HepG2 (cell line): ENCODE measurements around the gene TRAF3. TPM values are rescaled to one million over a fixed set of nuclear protein-coding genes. Genes with fewer than 3 reads are reported as not detected.

Experiments used
- ATAC-seq: fragments of 200-7000 bp; cut with Tn5 transposase; 3 replicates; pipeline ENCODE4 v1.9.1; 2020; ENCODE audit warnings: mild to moderate bottlenecking, moderate library complexity
- BruUV-seq: library from RNA; stranded (reverse); fragments of 400-500 nt; replicated peaks from 2 replicates; lab custom pipeline; 2021; lab: Mats Ljungman, UMichigan
- CTCF ChIA-PET: fragments of 300-600 bp; formaldehyde crosslinking; extraction: SDS; loops from one replicate; lab custom pipeline; 2021; ENCODE audit warnings: low total read pairs, inconsistent platforms, low intra/inter-chr PET ratio; lab: Yijun Ruan, JAX
- POLR2A ChIA-PET: fragments of 350-600 bp; sonication (Branson Sonifier 250); formaldehyde crosslinking; loops from one replicate; lab custom pipeline; 2020; ENCODE audit warnings: antibody characterized with exemption, inconsistent platforms; lab: Yijun Ruan, JAX
- DNase-seq: peaks from one replicate; pipeline ENCODE4 v3.0.0-alpha.2; 2015; ENCODE audit warnings: low spot score
- FAIRE-seq: peaks from 3 replicates; lab custom pipeline; 2011; peaks lifted over from hg19 to GRCh38; lab: Jason Lieb, UNC
- H2AFZ ChIP-seq: one replicate; pipeline ENCODE4 v1.6.1; 2011; ENCODE audit warnings: low read length, inconsistent platforms
- H3K27ac ChIP-seq: fragments of 300-600 bp; 3 replicates; pipeline ENCODE4 v1.8.0; 2011; ENCODE audit warnings: mixed run types, mild to moderate bottlenecking, mixed read lengths, low read length, inconsistent platforms; ENCODE audit not compliant: insufficient read depth; ENCODE audit errors: extremely low read length
- H3K27me3 ChIP-seq, 2 experiments: fragments of 200-600 bp in 1 of 2; 2 replicates in 1 of 2; 3 replicates in 1 of 2; pipeline versions ENCODE4 v1.6.0 to v1.8.0; 2011; ENCODE audit warnings: low read length in 2 of 2, mild to moderate bottlenecking in 2 of 2, moderate library complexity in 2 of 2, inconsistent platforms in 1 of 2; ENCODE audit not compliant: insufficient read depth in 2 of 2, control insufficient read depth in 1 of 2
- H3K36me3 ChIP-seq, 2 experiments: fragments of 200-600 bp in 1 of 2; replicated peaks in 1 of 2; 2 replicates in 1 of 2; 3 replicates in 1 of 2; pipeline versions ENCODE4 v1.5.1 to v1.8.0; 2011; ENCODE audit warnings: low read length in 2 of 2, inconsistent platforms in 1 of 2; ENCODE audit not compliant: insufficient read depth in 2 of 2, control insufficient read depth in 1 of 2
- H3K4me1 ChIP-seq: 2 replicates; pipeline ENCODE4 v1.5.1; 2012; ENCODE audit warnings: low read length, inconsistent platforms; ENCODE audit not compliant: insufficient read depth
- H3K4me2 ChIP-seq: 2 replicates; pipeline ENCODE4 v1.6.0; 2011; ENCODE audit warnings: low read depth, low read length, inconsistent platforms
- H3K4me3 ChIP-seq, 3 experiments: fragments of 200-600 bp in 1 of 3; sonication (generic), shearing (Covaris generic) in 1 of 3; replicated peaks in 1 of 3; 2 replicates each; pipeline ENCODE4 v1.5.1; 2011 to 2016; ENCODE audit warnings: low read length in 3 of 3, inconsistent platforms in 2 of 3, low read depth in 2 of 3, mild to moderate bottlenecking in 2 of 3, control low read depth in 1 of 3, mixed read lengths in 1 of 3; ENCODE audit not compliant: insufficient read depth in 1 of 3
- H3K79me2 ChIP-seq: one replicate; pipeline ENCODE4 v1.6.1; 2011; ENCODE audit warnings: low read length, inconsistent platforms; ENCODE audit not compliant: insufficient read depth
- H3K9ac ChIP-seq: 2 replicates; pipeline ENCODE4 v1.6.0; 2011; ENCODE audit warnings: mild to moderate bottlenecking, low read depth, low read length, inconsistent platforms; ENCODE audit not compliant: insufficient read depth
- H3K9me3 ChIP-seq: 2 replicates; pipeline ENCODE4 v1.5.1; 2012; ENCODE audit warnings: mild to moderate bottlenecking, low read length
- H4K20me1 ChIP-seq: 2 replicates; pipeline ENCODE4 v1.6.0; 2011; ENCODE audit warnings: inconsistent platforms, mild to moderate bottlenecking, low read length, moderate library complexity; ENCODE audit not compliant: insufficient read depth
- AHR ChIP-seq: IDR thresholded peaks from 2 replicates; pipeline ENCODE4 v1.6.1; 2018; ENCODE audit warnings: missing genetic modification reagents, missing compliant biosample characterization
- SMC3 ChIP-seq: IDR thresholded peaks from 2 replicates; pipeline ENCODE4 v1.6.1; 2011; ENCODE audit warnings: low read length, improper control_type of control experiment
- STAG1 ChIP-seq: sonication (generic); formaldehyde crosslinking; IDR thresholded peaks from 2 replicates; pipeline ENCODE4 v1.4.0; 2020; ENCODE audit warnings: missing genetic modification reagents
- TEAD3 ChIP-seq: optimal IDR thresholded peaks from 2 replicates; pipeline ENCODE3; 2016; ENCODE audit warnings: borderline replicate concordance
- ZC3H4 ChIP-seq: sonication (generic); formaldehyde crosslinking; IDR thresholded peaks from 2 replicates; pipeline ENCODE4 v1.4.0; 2020; ENCODE audit warnings: missing genetic modification reagents, borderline replicate concordance
- ZNF331 ChIP-seq: sonication (generic); formaldehyde crosslinking; IDR thresholded peaks from 2 replicates; pipeline ENCODE4 v1.4.0; 2020; ENCODE audit warnings: missing genetic modification reagents
- ZNF879 ChIP-seq: sonication (generic); formaldehyde crosslinking; IDR thresholded peaks from 2 replicates; pipeline ENCODE4 v1.8.1; 2023; ENCODE audit warnings: missing genetic modification reagents
- WGBS: methylation state at CpG from one replicate; pipeline ENCODE4 v1.1.6; 2017; ENCODE audit warnings: low lambda C conversion rate; 5-methylcytosine and 5-hydroxymethylcytosine counted together
- in situ Hi-C: cut with HindIII; loops from 2 replicates; pipeline ENCODE4 v1.10.0; 2017; ENCODE audit warnings: low pct_unique_long_range_greater_than_20kb; ENCODE audit not compliant: extremely low pct_ligation_motif_present
- intact Hi-C: fragments of 100-400 bp; cut with micrococcal nuclease; formaldehyde crosslinking; loops from one replicate; pipeline ENCODE4 v1.10.0; 2022; ENCODE audit not compliant: unreplicated experiment
- polyA plus RNA-seq, 8 experiments: library from polyadenylated mRNA; depleted of rRNA in 3 of 8; stranded (reverse) in 7 of 8; unstranded in 1 of 8; fragments of >200 nt; fragmentation: Illumina TruSeq in 4 of 8; extraction: Trizol in 4 of 8; gene quantifications; 2 replicates each; pipeline versions ENCODE4 v1.2.1 to v1.2.3, GENCODE V29; 2011 to 2016; ENCODE audit warnings: low read depth in 4 of 8, missing spikeins in 1 of 8, mixed read lengths in 1 of 8; ENCODE audit not compliant: insufficient read depth in 1 of 8
- total RNA-seq, 5 experiments: library from RNA; depleted of rRNA; stranded (reverse); fragments of >200 nt; fragmentation: Illumina TruSeq; extraction: Trizol; gene quantifications; 2 replicates each; pipeline ENCODE4 v1.2.3, GENCODE V29; 2016; ENCODE audit warnings: low read depth in 1 of 5
- TF ChIP-seq, protein P1 (sequence below): sonication (generic); formaldehyde crosslinking; IDR thresholded peaks from 2 replicates; pipeline ENCODE4 v1.5.0; 2020; ENCODE audit warnings: mild to moderate bottlenecking, missing genetic modification reagents, moderate library complexity
- TF ChIP-seq, protein P2 (sequence below): sonication (generic); formaldehyde crosslinking; IDR thresholded peaks from 2 replicates; pipeline ENCODE4 v1.5.0; 2020; ENCODE audit warnings: mild to moderate bottlenecking, missing genetic modification reagents
- TF ChIP-seq, protein P3 (sequence below): IDR thresholded peaks from 2 replicates; pipeline ENCODE4 v1.6.1; 2016; ENCODE audit warnings: low read depth, missing genetic modification reagents, missing compliant biosample characterization

The TRAF3 gene
- total and polyA plus RNA-seq, 2 of the 13 experiments (the other 11 are each of a cell fraction or from before 2014, with no cell fraction given): 6.9 to 12.2 TPM

DNA sequence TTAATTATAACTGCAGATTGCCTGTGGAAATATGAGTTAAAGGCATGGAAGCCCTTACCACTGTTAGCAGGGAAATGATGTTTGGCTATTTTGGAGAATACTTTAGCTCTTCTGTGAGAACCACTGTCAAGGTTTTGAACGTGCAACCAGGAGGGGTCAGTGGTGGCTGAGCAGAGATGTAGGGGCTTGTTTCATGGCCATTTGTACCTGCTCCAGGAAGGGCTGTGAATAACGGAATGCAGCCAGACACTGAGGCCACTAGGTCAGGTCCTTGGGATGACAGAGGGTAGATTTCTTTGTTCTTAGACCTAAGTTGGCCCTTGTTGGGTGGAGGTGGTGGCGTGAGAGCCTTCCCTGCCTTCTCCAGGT lies 8.3 kb downstream of the TRAF3 start:
- POLR2A ChIA-PET: no interaction called here
- intact Hi-C loops: no loop called here
- Histone ChIP-seq H3K27ac (no peak overlapping the region), H4K20me1 (0 out of 2 replicates have a peak, but pooled peaks cover 4% of the 10 kb centered on the region), H3K27me3 (no peaks in the 10 kb centered on the region), H3K79me2 (peaks cover 46% of the 10 kb centered on the region), H3K4me1 (peaks cover 12% of the 10 kb centered on the region; the same call in 1 of the 2 replicates), H2AFZ (no peak overlapping the region), H3K4me2 (no peak overlapping the region), H3K9me3 (no peaks in the 10 kb centered on the region), H3K9ac (no peak overlapping the region), H3K36me3 (no peaks in the 10 kb centered on the region), H3K4me3 (no peak overlapping the region)
- CTCF ChIA-PET: no interaction called here
- in situ Hi-C loops: no loop called here
- ATAC-seq (peak; percentile 83), FAIRE-seq (no peak), DNase-seq (no peak)
- 65% methylated on average over 3 of the region's 3 CpGs for WGBS
- TF ChIP-seq ZNF331 (CRISPR knock-in tag): no peak
- TF ChIP-seq AHR (CRISPR knock-in tag): no peak
- no peak for TF ChIP-seq ZNF879 (CRISPR knock-in tag)
- TF ChIP-seq, protein P1, sequence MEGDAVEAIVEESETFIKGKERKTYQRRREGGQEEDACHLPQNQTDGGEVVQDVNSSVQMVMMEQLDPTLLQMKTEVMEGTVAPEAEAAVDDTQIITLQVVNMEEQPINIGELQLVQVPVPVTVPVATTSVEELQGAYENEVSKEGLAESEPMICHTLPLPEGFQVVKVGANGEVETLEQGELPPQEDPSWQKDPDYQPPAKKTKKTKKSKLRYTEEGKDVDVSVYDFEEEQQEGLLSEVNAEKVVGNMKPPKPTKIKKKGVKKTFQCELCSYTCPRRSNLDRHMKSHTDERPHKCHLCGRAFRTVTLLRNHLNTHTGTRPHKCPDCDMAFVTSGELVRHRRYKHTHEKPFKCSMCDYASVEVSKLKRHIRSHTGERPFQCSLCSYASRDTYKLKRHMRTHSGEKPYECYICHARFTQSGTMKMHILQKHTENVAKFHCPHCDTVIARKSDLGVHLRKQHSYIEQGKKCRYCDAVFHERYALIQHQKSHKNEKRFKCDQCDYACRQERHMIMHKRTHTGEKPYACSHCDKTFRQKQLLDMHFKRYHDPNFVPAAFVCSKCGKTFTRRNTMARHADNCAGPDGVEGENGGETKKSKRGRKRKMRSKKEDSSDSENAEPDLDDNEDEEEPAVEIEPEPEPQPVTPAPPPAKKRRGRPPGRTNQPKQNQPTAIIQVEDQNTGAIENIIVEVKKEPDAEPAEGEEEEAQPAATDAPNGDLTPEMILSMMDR (CRISPR knock-in tag): peak; percentile 63
- TF ChIP-seq, protein P2, sequence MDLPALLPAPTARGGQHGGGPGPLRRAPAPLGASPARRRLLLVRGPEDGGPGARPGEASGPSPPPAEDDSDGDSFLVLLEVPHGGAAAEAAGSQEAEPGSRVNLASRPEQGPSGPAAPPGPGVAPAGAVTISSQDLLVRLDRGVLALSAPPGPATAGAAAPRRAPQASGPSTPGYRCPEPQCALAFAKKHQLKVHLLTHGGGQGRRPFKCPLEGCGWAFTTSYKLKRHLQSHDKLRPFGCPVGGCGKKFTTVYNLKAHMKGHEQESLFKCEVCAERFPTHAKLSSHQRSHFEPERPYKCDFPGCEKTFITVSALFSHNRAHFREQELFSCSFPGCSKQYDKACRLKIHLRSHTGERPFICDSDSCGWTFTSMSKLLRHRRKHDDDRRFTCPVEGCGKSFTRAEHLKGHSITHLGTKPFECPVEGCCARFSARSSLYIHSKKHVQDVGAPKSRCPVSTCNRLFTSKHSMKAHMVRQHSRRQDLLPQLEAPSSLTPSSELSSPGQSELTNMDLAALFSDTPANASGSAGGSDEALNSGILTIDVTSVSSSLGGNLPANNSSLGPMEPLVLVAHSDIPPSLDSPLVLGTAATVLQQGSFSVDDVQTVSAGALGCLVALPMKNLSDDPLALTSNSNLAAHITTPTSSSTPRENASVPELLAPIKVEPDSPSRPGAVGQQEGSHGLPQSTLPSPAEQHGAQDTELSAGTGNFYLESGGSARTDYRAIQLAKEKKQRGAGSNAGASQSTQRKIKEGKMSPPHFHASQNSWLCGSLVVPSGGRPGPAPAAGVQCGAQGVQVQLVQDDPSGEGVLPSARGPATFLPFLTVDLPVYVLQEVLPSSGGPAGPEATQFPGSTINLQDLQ (CRISPR knock-in tag): no peak
- TF ChIP-seq STAG1: peak; percentile 66
- TF ChIP-seq, protein P3, sequence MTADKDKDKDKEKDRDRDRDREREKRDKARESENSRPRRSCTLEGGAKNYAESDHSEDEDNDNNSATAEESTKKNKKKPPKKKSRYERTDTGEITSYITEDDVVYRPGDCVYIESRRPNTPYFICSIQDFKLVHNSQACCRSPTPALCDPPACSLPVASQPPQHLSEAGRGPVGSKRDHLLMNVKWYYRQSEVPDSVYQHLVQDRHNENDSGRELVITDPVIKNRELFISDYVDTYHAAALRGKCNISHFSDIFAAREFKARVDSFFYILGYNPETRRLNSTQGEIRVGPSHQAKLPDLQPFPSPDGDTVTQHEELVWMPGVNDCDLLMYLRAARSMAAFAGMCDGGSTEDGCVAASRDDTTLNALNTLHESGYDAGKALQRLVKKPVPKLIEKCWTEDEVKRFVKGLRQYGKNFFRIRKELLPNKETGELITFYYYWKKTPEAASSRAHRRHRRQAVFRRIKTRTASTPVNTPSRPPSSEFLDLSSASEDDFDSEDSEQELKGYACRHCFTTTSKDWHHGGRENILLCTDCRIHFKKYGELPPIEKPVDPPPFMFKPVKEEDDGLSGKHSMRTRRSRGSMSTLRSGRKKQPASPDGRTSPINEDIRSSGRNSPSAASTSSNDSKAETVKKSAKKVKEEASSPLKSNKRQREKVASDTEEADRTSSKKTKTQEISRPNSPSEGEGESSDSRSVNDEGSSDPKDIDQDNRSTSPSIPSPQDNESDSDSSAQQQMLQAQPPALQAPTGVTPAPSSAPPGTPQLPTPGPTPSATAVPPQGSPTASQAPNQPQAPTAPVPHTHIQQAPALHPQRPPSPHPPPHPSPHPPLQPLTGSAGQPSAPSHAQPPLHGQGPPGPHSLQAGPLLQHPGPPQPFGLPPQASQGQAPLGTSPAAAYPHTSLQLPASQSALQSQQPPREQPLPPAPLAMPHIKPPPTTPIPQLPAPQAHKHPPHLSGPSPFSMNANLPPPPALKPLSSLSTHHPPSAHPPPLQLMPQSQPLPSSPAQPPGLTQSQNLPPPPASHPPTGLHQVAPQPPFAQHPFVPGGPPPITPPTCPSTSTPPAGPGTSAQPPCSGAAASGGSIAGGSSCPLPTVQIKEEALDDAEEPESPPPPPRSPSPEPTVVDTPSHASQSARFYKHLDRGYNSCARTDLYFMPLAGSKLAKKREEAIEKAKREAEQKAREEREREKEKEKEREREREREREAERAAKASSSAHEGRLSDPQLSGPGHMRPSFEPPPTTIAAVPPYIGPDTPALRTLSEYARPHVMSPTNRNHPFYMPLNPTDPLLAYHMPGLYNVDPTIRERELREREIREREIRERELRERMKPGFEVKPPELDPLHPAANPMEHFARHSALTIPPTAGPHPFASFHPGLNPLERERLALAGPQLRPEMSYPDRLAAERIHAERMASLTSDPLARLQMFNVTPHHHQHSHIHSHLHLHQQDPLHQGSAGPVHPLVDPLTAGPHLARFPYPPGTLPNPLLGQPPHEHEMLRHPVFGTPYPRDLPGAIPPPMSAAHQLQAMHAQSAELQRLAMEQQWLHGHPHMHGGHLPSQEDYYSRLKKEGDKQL: no peak
- TF ChIP-seq TEAD3 (CRISPR knock-in tag): peak; percentile 8
- no peak for TF ChIP-seq ZC3H4 (CRISPR knock-in tag)
- peak; percentile 44; the same call in 1 of the 2 replicates for TF ChIP-seq SMC3
- BruUV-seq: no TSS peak
